ENCODE data around the gene LRRC28. TPM values are rescaled to one million over a fixed set of nuclear protein-coding genes. Genes with fewer than 3 reads are reported as not detected.

Gene LRRC28
- total and polyA plus RNA-seq, 10 of the 15 experiments (the other 5 are each of a cell fraction or from before 2014, with no cell fraction given) = 21.3 to 54.9 (median 27.7) TPM

- H3K36me3 ChIP-seq (ENCODE audit: control insufficient read depth in 2 of 2, insufficient read depth in 2 of 2, low read length in 1 of 2) = peaks cover 0 to 3% of the 10 kb centered on the region in 2 experiments; a peak in 1 of 4 replicates
- peak overlapping the region; percentile 75 for H3K4me2 ChIP-seq (ENCODE audit: control insufficient read depth, insufficient read depth)
- ChIA-PET SMC1A (ENCODE audit: uncharacterized antibody, unreplicated experiment) (interaction anchor here (0.7 to 1.0 kb wide), 4 partner anchors 15 to 353 kb away, joined by 3 to 4 read pairs (median 4); no protein-coding TSS in a partner anchor), CTCF (interaction anchor here (0.8 to 2.4 kb wide), 4 partner anchors 21 to 339 kb away, joined by 3 to 7 read pairs (median 4); no protein-coding TSS in a partner anchor), POLR2A (no interaction called here), RAD21 (ENCODE audit: unreplicated experiment) (interaction anchor here (0.6 to 1.1 kb wide), 4 partner anchors 11 to 339 kb away, joined by 3 to 5 read pairs (median 3); no protein-coding TSS in a partner anchor)
- peak; percentile 87 for FAIRE-seq
- ATAC-seq = peak; percentile 93
- no peak overlapping the region for H3K27ac ChIP-seq (ENCODE audit: control insufficient read depth, insufficient read depth)
- DNase-seq (ENCODE audit: low read depth, low spot score) = peak; percentile 57
- no peaks in the 10 kb centered on the region for H3K79me2 ChIP-seq (ENCODE audit: control insufficient read depth, insufficient read depth, low read length)
- in situ Hi-C loops (cut with MboI) (no loop called here), intact Hi-C loops (cut with micrococcal nuclease; ENCODE audit: unreplicated experiment) (no loop called here)
- H2AFZ ChIP-seq (ENCODE audit: control insufficient read depth, low read depth, low read length) = no peak overlapping the region
- no TSS peak for BruUV-seq (replicated peaks)
- no peaks in the 10 kb centered on the region for H3K27me3 ChIP-seq (replicated peaks in 1 of 2; ENCODE audit: control insufficient read depth in 2 of 2, insufficient read depth in 2 of 2, low read length in 1 of 2)
- H4K20me1 ChIP-seq (ENCODE audit: control insufficient read depth, insufficient read depth) = no peaks in the 10 kb centered on the region
- H3K4me1 ChIP-seq (ENCODE audit: control insufficient read depth, insufficient read depth, low read length) = peaks cover 18% of the 10 kb centered on the region; the same call in 1 of the 2 replicates
- TF ChIP-seq NFYA (IDR thresholded peaks at IDR 0.05; ENCODE audit: borderline replicate concordance, low read depth, low read length) (no peak), RAD21 (IDR thresholded peaks at IDR 0.05; ENCODE audit: insufficient read depth, low read depth, low read length) (peak; percentile 14; the same call in 1 of the 2 replicates), E2F4 (IDR thresholded peaks at IDR 0.05; ENCODE audit: low read depth, low read length) (no peak), ZNF384 (IDR thresholded peaks at IDR 0.05; ENCODE audit: borderline replicate concordance, low read depth, low read length) (no peak), RUNX3 (IDR thresholded peaks at IDR 0.05; ENCODE audit: low read length) (peak; percentile 85), EP300 (IDR thresholded peaks at IDR 0.05; ENCODE audit: borderline replicate concordance in 1 of 2, control insufficient read depth in 1 of 2, low read depth in 2 of 2, low read length in 2 of 2) (peak in 1 of 2 experiments; percentile 22; a peak in 1 of 4 replicates), FOXK2 (IDR thresholded peaks at IDR 0.05) (no peak), YY1 (IDR thresholded peaks at IDR 0.05; ENCODE audit: low read depth, low read length) (0 out of 2 replicates have a peak, but pooled peaks have one; percentile 33), SP1 (IDR thresholded peaks at IDR 0.05; ENCODE audit: low read depth, low read length) (no peak), ZNF217 (IDR thresholded peaks at IDR 0.05) (no peak), ATF2 (IDR thresholded peaks at IDR 0.05; ENCODE audit: low read length) (0 out of 2 replicates have a peak, but pooled peaks have one; percentile 23), ZNF274 (IDR thresholded peaks at IDR 0.05; ENCODE audit: insufficient read depth, insufficient read length) (no peak), BMI1 (IDR thresholded peaks at IDR 0.05; ENCODE audit: borderline replicate concordance) (peak; percentile 81; the same call in 1 of the 2 replicates), MYB (IDR thresholded peaks at IDR 0.05; ENCODE audit: borderline replicate concordance, low read depth, low read length) (no peak), USF1 (IDR thresholded peaks at IDR 0.05; ENCODE audit: borderline replicate concordance, extremely low read length, insufficient read depth, low read depth, low read length) (no peak)
- H3K9me3 ChIP-seq (replicated peaks; ENCODE audit: control insufficient read depth, insufficient read depth, low read length) = peaks cover 26% of the 10 kb centered on the region
- H3K9ac ChIP-seq (ENCODE audit: control insufficient read depth, insufficient read depth, low read length) = no peak overlapping the region
- no peak overlapping the region for H3K4me3 ChIP-seq
- 0% methylated on average over 1 of the region's 1 CpG for WGBS (ENCODE audit: insufficient coverage, insufficient replicate concordance, low lambda C conversion rate, missing lambda C conversion rate)
Observed at GRCh38 chr15:99365242-99365641, 114.0 kb downstream of the LRRC28 start.
